Caco-2 (cell line): ENCODE data around the gene SMIM13. TPM values are rescaled to one million over a fixed set of nuclear protein-coding genes. Genes with fewer than 3 reads are reported as not detected.

Experiments used
- BruUV-seq: library from RNA; stranded (reverse); fragments of 400-500 nt; replicated peaks from 2 replicates; lab custom pipeline; 2021; lab: Mats Ljungman, UMichigan
- CTCF ChIA-PET: fragments of 300-600 bp; sonication (Branson Sonifier 250); formaldehyde crosslinking; loops from one replicate; lab custom pipeline; 2022; ENCODE audit warnings: antibody characterized with exemption; lab: Charles Lee
- POLR2A ChIA-PET: fragments of 300-600 bp; sonication (Branson Sonifier 250); formaldehyde crosslinking; loops from one replicate; lab custom pipeline; 2022; ENCODE audit warnings: antibody characterized with exemption; lab: Charles Lee
- DNase-seq, 2 experiments: peaks; one replicate each; pipeline versions ENCODE4 v3.0.0 to v3.0.0-alpha.2; 2020 to 2022
- H3K27me3 ChIP-seq: replicated peaks from 2 replicates; pipeline ENCODE4 v1.6.0; 2011; ENCODE audit warnings: low read length; ENCODE audit not compliant: control insufficient read depth, insufficient read depth
- H3K36me3 ChIP-seq: 2 replicates; pipeline ENCODE4 v1.5.1; 2011; ENCODE audit warnings: low read length; ENCODE audit not compliant: control insufficient read depth, insufficient read depth
- H3K4me1 ChIP-seq: fragments of 250-450 bp; sonication (Bioruptor Pico); 2 replicates; pipeline ENCODE4 v1.5.1; 2020; ENCODE audit warnings: mild to moderate bottlenecking
- H3K4me3 ChIP-seq: 2 replicates; pipeline ENCODE4 v1.5.1; 2011; ENCODE audit warnings: low read depth, mild to moderate bottlenecking, control low read depth, low read length
- H3K9me3 ChIP-seq: fragments of 250-450 bp; sonication (Bioruptor Pico); 2 replicates; pipeline ENCODE4 v1.5.1; 2020; ENCODE audit warnings: mild to moderate bottlenecking, moderate library complexity
- H3K27ac Mint-ChIP-seq: one replicate; pipeline ENCODE4 v1.8.0; 2022; ENCODE audit warnings: mixed read lengths; ENCODE audit not compliant: unreplicated experiment
- H3K27me3 Mint-ChIP-seq: one replicate; pipeline ENCODE4 v1.8.0; 2022; ENCODE audit warnings: mixed read lengths; ENCODE audit not compliant: insufficient read depth, unreplicated experiment
- H3K36me3 Mint-ChIP-seq: one replicate; pipeline ENCODE4 v1.8.0; 2022; ENCODE audit warnings: mild to moderate bottlenecking, mixed read lengths; ENCODE audit not compliant: insufficient read depth, unreplicated experiment
- H3K4me1 Mint-ChIP-seq: one replicate; pipeline ENCODE4 v1.8.0; 2022; ENCODE audit warnings: low read depth, mixed read lengths; ENCODE audit not compliant: unreplicated experiment
- H3K4me3 Mint-ChIP-seq: one replicate; pipeline ENCODE4 v1.8.0; 2022; ENCODE audit warnings: mild to moderate bottlenecking, moderate library complexity, mixed read lengths; ENCODE audit not compliant: unreplicated experiment
- H3K9me3 Mint-ChIP-seq: one replicate; pipeline ENCODE4 v1.8.0; 2022; ENCODE audit warnings: mixed read lengths; ENCODE audit not compliant: unreplicated experiment
- intact Hi-C: fragments of 100-400 bp; cut with micrococcal nuclease; formaldehyde crosslinking; loops from one replicate; pipeline ENCODE4 v1.10.0; 2022; ENCODE audit not compliant: unreplicated experiment
- total RNA-seq: library from RNA; stranded (reverse); gene quantifications from 2 replicates; pipeline ENCODE4 v1.2.3, GENCODE V29; 2022
- TF ChIP-seq, protein P1 (sequence below), 2 experiments: fragments of 200-600 bp in 1 of 2; IDR thresholded peaks; 1 replicate in 1 of 2; 2 replicates in 1 of 2; pipeline versions ENCODE4 v1.5.1 to v1.8.0; 2011 to 2022; ENCODE audit warnings: antibody characterized with exemption in 1 of 2, control low read depth in 1 of 2, inconsistent platforms in 1 of 2, low read depth in 1 of 2, low read length in 1 of 2, mild to moderate bottlenecking in 1 of 2, moderate library complexity in 1 of 2; ENCODE audit not compliant: insufficient read depth in 1 of 2, severe bottlenecking in 1 of 2, unreplicated experiment in 1 of 2

The SMIM13 gene
- total RNA-seq, 1 experiment from 2014 or later = 18.8 TPM

- Mint-ChIP-seq H3K4me1 (no peaks in the 10 kb centered on the region), H3K36me3 (no peaks in the 10 kb centered on the region), H3K4me3 (no peak overlapping the region), H3K27ac (no peak overlapping the region), H3K9me3 (no peaks in the 10 kb centered on the region), H3K27me3 (no peaks in the 10 kb centered on the region)
- no TSS peak for BruUV-seq
- Histone ChIP-seq H3K27me3 (no peaks in the 10 kb centered on the region), H3K36me3 (no peaks in the 10 kb centered on the region), H3K4me1 (peaks cover 4% of the 10 kb centered on the region; the same call in 1 of the 2 replicates), H3K9me3 (no peaks in the 10 kb centered on the region), H3K4me3 (no peak overlapping the region)
- CTCF ChIA-PET = interaction anchor here (1.3 kb wide), 1 partner anchor 325 kb away, joined by 3 read pairs; no protein-coding TSS in a partner anchor
- TF ChIP-seq, protein P1, sequence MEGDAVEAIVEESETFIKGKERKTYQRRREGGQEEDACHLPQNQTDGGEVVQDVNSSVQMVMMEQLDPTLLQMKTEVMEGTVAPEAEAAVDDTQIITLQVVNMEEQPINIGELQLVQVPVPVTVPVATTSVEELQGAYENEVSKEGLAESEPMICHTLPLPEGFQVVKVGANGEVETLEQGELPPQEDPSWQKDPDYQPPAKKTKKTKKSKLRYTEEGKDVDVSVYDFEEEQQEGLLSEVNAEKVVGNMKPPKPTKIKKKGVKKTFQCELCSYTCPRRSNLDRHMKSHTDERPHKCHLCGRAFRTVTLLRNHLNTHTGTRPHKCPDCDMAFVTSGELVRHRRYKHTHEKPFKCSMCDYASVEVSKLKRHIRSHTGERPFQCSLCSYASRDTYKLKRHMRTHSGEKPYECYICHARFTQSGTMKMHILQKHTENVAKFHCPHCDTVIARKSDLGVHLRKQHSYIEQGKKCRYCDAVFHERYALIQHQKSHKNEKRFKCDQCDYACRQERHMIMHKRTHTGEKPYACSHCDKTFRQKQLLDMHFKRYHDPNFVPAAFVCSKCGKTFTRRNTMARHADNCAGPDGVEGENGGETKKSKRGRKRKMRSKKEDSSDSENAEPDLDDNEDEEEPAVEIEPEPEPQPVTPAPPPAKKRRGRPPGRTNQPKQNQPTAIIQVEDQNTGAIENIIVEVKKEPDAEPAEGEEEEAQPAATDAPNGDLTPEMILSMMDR (IDR thresholded peaks at IDR 0.05; ENCODE audit: insufficient read depth in 1 of 2, low read depth in 1 of 2, low read length in 1 of 2, severe bottlenecking in 1 of 2, unreplicated experiment in 1 of 2) = no peak
- intact Hi-C loops = loop anchor here (1.0 kb wide), 1 partner anchor 324 kb away; no protein-coding TSS in a partner anchor
- POLR2A ChIA-PET = interaction anchor here (0.5 kb wide), 1 partner anchor 157 kb away, joined by 3 read pairs; no protein-coding TSS in a partner anchor
- no peak for DNase-seq
These were observed 78.3 kb downstream of the SMIM13 start for GRCh38 chr6:11171952-11172351.

DNA sequence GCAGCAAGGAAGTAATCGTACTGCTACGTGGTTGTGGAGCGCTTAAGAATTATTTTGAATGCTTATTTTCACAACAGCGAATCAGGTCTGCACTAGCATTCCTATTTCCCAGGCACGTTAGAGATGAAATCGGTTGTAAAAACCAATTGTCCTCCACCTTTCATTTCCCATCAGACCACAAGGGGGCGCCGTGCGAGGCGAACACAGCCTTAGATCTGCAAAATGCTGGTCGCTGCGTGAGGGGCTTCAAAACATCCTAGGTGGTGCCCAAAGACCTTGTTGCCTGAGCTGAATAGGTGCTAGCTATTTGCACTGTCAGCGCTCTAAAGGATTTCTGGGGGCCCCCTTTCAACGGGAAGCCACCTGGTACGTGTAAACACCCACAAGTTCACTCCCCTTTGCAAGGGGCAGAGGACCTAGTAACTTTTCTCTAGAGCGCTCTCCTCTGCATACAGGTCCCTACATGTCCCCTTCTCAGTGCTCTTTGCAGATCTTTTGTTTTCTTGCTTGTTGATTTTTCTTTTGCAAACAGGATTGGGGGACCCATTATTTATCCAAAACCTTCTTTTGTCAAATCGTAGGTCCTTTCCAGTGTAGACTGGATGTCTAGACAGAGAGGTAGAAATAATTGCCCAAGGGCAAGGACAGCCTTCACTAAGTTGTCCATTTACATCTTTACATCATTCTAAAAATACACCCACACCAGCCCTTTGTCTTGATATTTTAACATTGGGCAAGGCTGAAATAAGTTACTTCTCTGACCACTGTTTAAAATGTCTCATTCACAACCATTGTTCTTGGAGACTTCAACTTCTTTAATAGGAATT lies 79.1 kb downstream of the SMIM13 start:
- Histone ChIP-seq H3K27me3 (no peaks in the 10 kb centered on the region), H3K4me3 (no peak overlapping the region), H3K9me3 (no peaks in the 10 kb centered on the region), H3K36me3 (no peaks in the 10 kb centered on the region), H3K4me1 (no peaks in the 10 kb centered on the region; the same call in 1 of the 2 replicates)
- H3K27ac Mint-ChIP-seq = no peak overlapping the region
- CTCF ChIA-PET = interaction anchor here (1.3 kb wide), 1 partner anchor 324 kb away, joined by 3 read pairs; no protein-coding TSS in a partner anchor
- no peaks in the 10 kb centered on the region for H3K9me3 Mint-ChIP-seq
- intact Hi-C loops = loop anchor here (1.0 kb wide), 1 partner anchor 324 kb away; no protein-coding TSS in a partner anchor
- no TSS peak for BruUV-seq
- no peak overlapping the region for H3K4me3 Mint-ChIP-seq
- no peaks in the 10 kb centered on the region for H3K27me3 Mint-ChIP-seq
- TF ChIP-seq, protein P1 (IDR thresholded peaks at IDR 0.05; ENCODE audit: insufficient read depth in 1 of 2, low read depth in 1 of 2, low read length in 1 of 2, severe bottlenecking in 1 of 2, unreplicated experiment in 1 of 2) = peak; percentile 55 to 66
- no peaks in the 10 kb centered on the region for H3K4me1 Mint-ChIP-seq
- POLR2A ChIA-PET = no interaction called here
- H3K36me3 Mint-ChIP-seq = no peaks in the 10 kb centered on the region
- DNase-seq = peak; percentile 46 to 59

DNA sequence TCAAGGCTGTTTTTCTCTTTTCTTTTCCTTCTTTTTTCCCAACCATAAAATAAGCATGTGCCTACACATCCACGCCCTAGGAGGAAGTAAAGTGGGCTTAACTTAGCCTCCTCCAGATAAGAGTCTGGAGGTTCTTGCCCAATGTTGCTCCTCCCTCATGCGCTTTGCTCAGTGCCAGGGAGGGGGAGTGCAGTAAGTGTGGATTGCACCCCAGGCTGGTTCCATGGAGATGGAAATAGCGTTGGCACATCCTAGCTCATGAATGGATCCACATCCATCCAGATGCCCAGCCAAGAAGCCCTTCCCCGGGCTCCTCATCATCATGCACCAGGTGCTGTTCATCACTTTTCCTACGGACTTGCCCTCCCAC lies 80.6 kb downstream of the SMIM13 start:
- no peaks in the 10 kb centered on the region for H3K27me3 ChIP-seq
- no peak overlapping the region for H3K4me3 ChIP-seq
- Mint-ChIP-seq H3K27ac (no peak overlapping the region), H3K4me3 (no peak overlapping the region), H3K9me3 (no peaks in the 10 kb centered on the region), H3K36me3 (no peaks in the 10 kb centered on the region), H3K4me1 (no peaks in the 10 kb centered on the region), H3K27me3 (no peaks in the 10 kb centered on the region)
- TF ChIP-seq, protein P1 (IDR thresholded peaks at IDR 0.05; ENCODE audit: insufficient read depth in 1 of 2, low read depth in 1 of 2, low read length in 1 of 2, severe bottlenecking in 1 of 2, unreplicated experiment in 1 of 2) = no peak
- no TSS peak for BruUV-seq
- intact Hi-C loops = no loop called here
- POLR2A ChIA-PET = no interaction called here
- no peaks in the 10 kb centered on the region for H3K36me3 ChIP-seq
- no peaks in the 10 kb centered on the region; the same call in 1 of the 2 replicates for H3K4me1 ChIP-seq
- DNase-seq = no peak
- CTCF ChIA-PET = no interaction called here
- H3K9me3 ChIP-seq = no peaks in the 10 kb centered on the region
